Measurements from ENCODE around the gene ZPLD1. TPM values are rescaled to one million over a fixed set of nuclear protein-coding genes. Genes with fewer than 3 reads are reported as not detected.

ZPLD1 gene
- total and polyA plus RNA-seq, 2 of the 4 experiments (the other 2 are of a cell fraction): under 0.01 to 0.03 TPM

- no peak overlapping the region for H3K27ac ChIP-seq (ENCODE audit: insufficient read depth, low read length)
- no peak overlapping the region for H3K23ac ChIP-seq (ENCODE audit: low read depth, low read length)
- no peak overlapping the region for H3K4me2 ChIP-seq (ENCODE audit: low read depth, low read length)
- no peak overlapping the region for H3K4me3 ChIP-seq (ENCODE audit: insufficient read depth, low read depth, low read length)
- dilution Hi-C loops (cut with HindIII; ENCODE audit: low sequenced_read_pairs, unreplicated experiment): no loop called here
- POLR2A ChIA-PET (ENCODE audit: unreplicated experiment): no interaction called here
- H3K79me1 ChIP-seq (ENCODE audit: low read depth in 1 of 2, low read length in 2 of 2): no peaks in the 10 kb centered on the region
- H3K4me1 ChIP-seq (ENCODE audit: control insufficient read depth, insufficient read depth, low read length): no peaks in the 10 kb centered on the region
- no peak overlapping the region for H3K14ac ChIP-seq (replicated peaks; ENCODE audit: low read depth, low read length)
- H2BK15ac ChIP-seq (ENCODE audit: low read depth, low read length): no peak overlapping the region
- H4K5ac ChIP-seq (ENCODE audit: low read depth, low read length): no peak overlapping the region
- no peak overlapping the region for H3K18ac ChIP-seq (ENCODE audit: low read depth, low read length)
- in situ Hi-C loops (cut with MboI; ENCODE audit: low sequenced_read_pairs): no loop called here
- H3K4ac ChIP-seq (ENCODE audit: low read depth, low read length): no peak overlapping the region
- no peak overlapping the region for H2AFZ ChIP-seq (replicated peaks; ENCODE audit: low read length, poor library complexity)
- no peak overlapping the region for H2BK5ac ChIP-seq (ENCODE audit: low read depth, low read length, poor library complexity, severe bottlenecking)
- no peak overlapping the region for H3K56ac ChIP-seq (ENCODE audit: extremely low read depth, insufficient read depth, low read length)
- H2BK120ac ChIP-seq (ENCODE audit: low read depth, low read length): no peak overlapping the region
- TF ChIP-seq POLR2A (IDR thresholded peaks at IDR 0.05; ENCODE audit: low read depth, low read length) (no peak), CEBPB (IDR thresholded peaks at IDR 0.05; ENCODE audit: low read depth, low read length) (no peak), RCOR1 (IDR thresholded peaks at IDR 0.05; ENCODE audit: insufficient replicate concordance, low read length) (no peak)
- no peak overlapping the region for H2AK9ac ChIP-seq (replicated peaks; ENCODE audit: low read depth, low read length, poor library complexity)
- H3K9ac ChIP-seq (ENCODE audit: low read depth, low read length): no peak overlapping the region
- H3K9me1 ChIP-seq (ENCODE audit: insufficient read depth, low read length): no peaks in the 10 kb centered on the region
- H2BK20ac ChIP-seq (ENCODE audit: low read depth, low read length): no peak overlapping the region
- CTCF ChIA-PET: no interaction called here
- BruUV-seq (replicated peaks): no TSS peak
- no peak overlapping the region for H4K91ac ChIP-seq (ENCODE audit: insufficient read depth, low read depth, low read length)
- WGBS, 2 experiments (ENCODE audit: extremely low coverage in 2 of 2, insufficient read length in 1 of 2): 67% methylated on average over 1 of the region's 6 CpGs; no CpG with 5 or more reads in 1 of the 2 experiments
- no peaks in the 10 kb centered on the region; the same call in 1 of the 2 replicates for H3K27me3 ChIP-seq (ENCODE audit: control insufficient read depth, insufficient read depth, low read length)
- intact Hi-C loops (cut with micrococcal nuclease): no loop called here
- ATAC-seq (ENCODE audit: low read depth) (no peak), DNase-seq (no peak)
- no peaks in the 10 kb centered on the region for H4K20me1 ChIP-seq (ENCODE audit: insufficient read depth, low read length)
- no peaks in the 10 kb centered on the region for H3K36me3 ChIP-seq (ENCODE audit: control insufficient read depth, insufficient read depth, low read length)
- H2AK5ac ChIP-seq (ENCODE audit: low read depth, low read length): no peak overlapping the region
- no peak overlapping the region for H4K8ac ChIP-seq (ENCODE audit: low read depth in 2 of 2, low read length in 2 of 2)
- H3K9me3 ChIP-seq (ENCODE audit: control insufficient read depth, insufficient read depth, low read length): no peaks in the 10 kb centered on the region
Measured at GRCh38 chr3:102470066-102470465, 35.3 kb downstream of the ZPLD1 start.
